Karpas-422 (cell line): ENCODE measurements around the gene RABGGTA. TPM values are rescaled to one million over a fixed set of nuclear protein-coding genes. Genes with fewer than 3 reads are reported as not detected.
A peak's percentile ranks its signal among the peaks of the same experiment; 100 is the strongest.

Experiments used
- DNase-seq: peaks from one replicate; pipeline ENCODE4 v3.0.0-alpha.2; 2015
- H2AFZ ChIP-seq: fragments of 200-600 bp; sonication (generic); 2 replicates; pipeline ENCODE4 v1.6.1; 2014; ENCODE audit warnings: antibody characterized with exemption, low read length, mixed read lengths
- H3K27ac ChIP-seq: fragments of 200-600 bp; sonication (generic); 2 replicates; pipeline ENCODE4 v1.5.1; 2014; ENCODE audit warnings: mild to moderate bottlenecking, low read length, moderate library complexity
- H3K27me3 ChIP-seq: fragments of 200-600 bp; sonication (generic); 2 replicates; pipeline ENCODE4 v1.6.1; 2014; ENCODE audit warnings: low read length, mixed read lengths
- H3K36me3 ChIP-seq: fragments of 200-600 bp; sonication (generic); 2 replicates; pipeline ENCODE4 v1.6.1; 2014; ENCODE audit warnings: low read length, mixed read lengths; ENCODE audit not compliant: insufficient read depth
- H3K4me1 ChIP-seq: fragments of 200-600 bp; sonication (generic); 2 replicates; pipeline ENCODE4 v1.6.1; 2014; ENCODE audit warnings: mild to moderate bottlenecking, low read length, mixed read lengths
- H3K4me2 ChIP-seq: fragments of 200-600 bp; sonication (generic); 2 replicates; pipeline ENCODE4 v1.6.1; 2014; ENCODE audit warnings: low read length, low read depth, mild to moderate bottlenecking; ENCODE audit not compliant: poor library complexity, severe bottlenecking
- H3K4me3 ChIP-seq: fragments of 200-600 bp; sonication (generic); 2 replicates; pipeline ENCODE4 v1.5.1; 2014; ENCODE audit warnings: mild to moderate bottlenecking, antibody characterized with exemption, low read length, mixed read lengths
- H3K79me2 ChIP-seq: fragments of 200-600 bp; sonication (generic); 2 replicates; pipeline ENCODE4 v1.6.1; 2014; ENCODE audit warnings: mild to moderate bottlenecking, low read length, mixed read lengths
- H3K9ac ChIP-seq: fragments of 200-600 bp; sonication (generic); 2 replicates; pipeline ENCODE4 v1.6.0; 2014; ENCODE audit warnings: low read length
- H3K9me2 ChIP-seq: fragments of 200-600 bp; sonication (generic), shearing (Covaris generic); replicated peaks from 2 replicates; pipeline ENCODE4 v1.6.0; 2014; ENCODE audit warnings: mild to moderate bottlenecking, low read length, moderate library complexity; ENCODE audit not compliant: insufficient read depth
- H3K9me3 ChIP-seq: fragments of 300-700, 200-600 bp; sonication (generic); 2 replicates; pipeline ENCODE4 v1.6.1; 2014; ENCODE audit warnings: low read length, mixed read lengths
- H4K20me1 ChIP-seq: fragments of 200-600 bp; sonication (generic); 2 replicates; pipeline ENCODE4 v1.6.1; 2014; ENCODE audit warnings: mild to moderate bottlenecking, antibody characterized with exemption, low read length, low read depth; ENCODE audit not compliant: insufficient read depth
- total RNA-seq: library from RNA; depleted of rRNA; stranded (reverse); fragments of >200 nt; shearing (Covaris generic); gene quantifications from 2 replicates; pipeline ENCODE4 v1.2.3, GENCODE V29; 2014; ENCODE audit warnings: low replicate concordance

RABGGTA gene
- total RNA-seq, 1 experiment from 2014 or later = 45.1 TPM

- Histone ChIP-seq H3K9me3 (no peaks in the 10 kb centered on the region), H3K4me3 (peak overlapping the region; percentile 87), H3K9ac (peak overlapping the region; percentile 82), H3K4me2 (peak overlapping the region; percentile 81), H3K27ac (peak overlapping the region; percentile 73; the same call in 1 of the 2 replicates), H3K36me3 (peaks cover 47% of the 10 kb centered on the region), H3K27me3 (no peaks in the 10 kb centered on the region), H3K4me1 (peaks cover 33% of the 10 kb centered on the region), H3K9me2 (no peaks in the 10 kb centered on the region), H2AFZ (no peak overlapping the region), H4K20me1 (peaks cover 3% of the 10 kb centered on the region; the same call in 1 of the 2 replicates), H3K79me2 (peaks cover 59% of the 10 kb centered on the region)
- DNase-seq = peak; percentile 59
Observed at GRCh38 chr14:24234095-24235005, 37.0 kb downstream of the RABGGTA start.

GRCh38 chr14:24233538-24233866 is 37.9 kb downstream of the RABGGTA start:
- H3K9me3 ChIP-seq = no peaks in the 10 kb centered on the region

GRCh38 chr14:24232645-24233537 is 38.5 kb downstream of the RABGGTA start, which contains the start of gene GMPR2:
Gene GMPR2, plus strand, starts transcription at chr14:24232929. Its CDS starts 325 bp downstream, at chr14:24233254.
- Histone ChIP-seq H3K27me3 (no peaks in the 10 kb centered on the region), H3K9me2 (no peaks in the 10 kb centered on the region), H3K36me3 (peaks cover 34% of the 10 kb centered on the region; the same call in 1 of the 2 replicates), H2AFZ (peak within 1 kb of the TSS; percentile 84), H3K9me3 (no peaks in the 10 kb centered on the region), H3K4me3 (peak within 1 kb of the TSS; percentile 87), H3K4me2 (peak within 1 kb of the TSS; percentile 81), H3K79me2 (peaks cover 74% of the 10 kb centered on the region), H3K27ac (peak within 1 kb of the TSS; percentile 73), H4K20me1 (peaks cover 3% of the 10 kb centered on the region; the same call in 1 of the 2 replicates), H3K9ac (peak within 1 kb of the TSS; percentile 82), H3K4me1 (peaks cover 33% of the 10 kb centered on the region)
- DNase-seq = peak; percentile 76

More at GRCh38 chr14:24233538-24233866, 37.9 kb downstream of the RABGGTA start:
- Histone ChIP-seq H4K20me1 (peaks cover 3% of the 10 kb centered on the region; the same call in 1 of the 2 replicates), H3K9ac (peak overlapping the region; percentile 82), H3K27ac (peak overlapping the region; percentile 73; the same call in 1 of the 2 replicates), H3K4me2 (peak overlapping the region; percentile 81), H3K27me3 (no peaks in the 10 kb centered on the region), H3K4me3 (peak overlapping the region; percentile 87), H2AFZ (no peak overlapping the region), H3K9me2 (no peaks in the 10 kb centered on the region), H3K4me1 (peaks cover 33% of the 10 kb centered on the region), H3K36me3 (peaks cover 40% of the 10 kb centered on the region; the same call in 1 of the 2 replicates), H3K79me2 (peaks cover 67% of the 10 kb centered on the region)
- peak; percentile 64 for DNase-seq

- Histone ChIP-seq H3K27me3 (no peaks in the 10 kb centered on the region), H3K27ac (peak within 1 kb of the TSS; percentile 73), H3K9me2 (no peaks in the 10 kb centered on the region), H3K9ac (peak within 1 kb of the TSS; percentile 82), H3K4me2 (peak within 1 kb of the TSS; percentile 81), H3K4me3 (peak within 1 kb of the TSS; percentile 87), H3K4me1 (peaks cover 33% of the 10 kb centered on the region), H3K79me2 (peaks cover 81% of the 10 kb centered on the region), H2AFZ (peak within 1 kb of the TSS; percentile 84), H3K9me3 (no peaks in the 10 kb centered on the region), H4K20me1 (peaks cover 3% of the 10 kb centered on the region; the same call in 1 of the 2 replicates), H3K36me3 (peaks cover 30% of the 10 kb centered on the region; the same call in 1 of the 2 replicates)
- DNase-seq = peak; percentile 97
Observed at GRCh38 chr14:24232121-24232644, 39.2 kb downstream of the RABGGTA start, which contains the start of gene NEDD8. Gene NEDD8, minus strand, starts transcription at chr14:24232367. Its CDS starts 100 bp downstream, at chr14:24232267.

- peak; percentile 70 for DNase-seq
- Histone ChIP-seq H3K9me3 (no peaks in the 10 kb centered on the region), H3K27me3 (no peaks in the 10 kb centered on the region), H3K79me2 (peaks cover 88% of the 10 kb centered on the region), H3K27ac (peak overlapping the region; percentile 73; the same call in 1 of the 2 replicates), H2AFZ (peak overlapping the region; percentile 84; the same call in 1 of the 2 replicates), H3K4me1 (peaks cover 33% of the 10 kb centered on the region), H3K4me2 (peak overlapping the region; percentile 81), H3K4me3 (peak overlapping the region; percentile 87), H3K36me3 (peaks cover 26% of the 10 kb centered on the region; the same call in 1 of the 2 replicates), H3K9me2 (no peaks in the 10 kb centered on the region), H4K20me1 (peaks cover 3% of the 10 kb centered on the region; the same call in 1 of the 2 replicates), H3K9ac (peak overlapping the region; percentile 82)
Observed at GRCh38 chr14:24231263-24232120, 39.9 kb downstream of the RABGGTA start.

- Histone ChIP-seq H3K9me3 (no peaks in the 10 kb centered on the region), H3K4me3 (no peak overlapping the region), H2AFZ (no peak overlapping the region), H3K4me1 (peaks cover 16% of the 10 kb centered on the region), H4K20me1 (peaks cover 3% of the 10 kb centered on the region; the same call in 1 of the 2 replicates), H3K36me3 (peaks cover 7% of the 10 kb centered on the region; the same call in 1 of the 2 replicates), H3K9ac (no peak overlapping the region), H3K27me3 (no peaks in the 10 kb centered on the region), H3K9me2 (no peaks in the 10 kb centered on the region), H3K79me2 (peaks cover 91% of the 10 kb centered on the region), H3K27ac (no peak overlapping the region), H3K4me2 (no peak overlapping the region)
- DNase-seq = no peak
Observed at GRCh38 chr14:24228902-24229301, 42.5 kb downstream of the RABGGTA start.

GRCh38 chr14:24226473-24226872 is 44.9 kb downstream of the RABGGTA start:
- no peaks in the 10 kb centered on the region for H3K9me3 ChIP-seq
- peaks cover under 1% of the 10 kb centered on the region; the same call in 1 of the 2 replicates for H4K20me1 ChIP-seq
- H3K27me3 ChIP-seq = no peaks in the 10 kb centered on the region
- H3K9me2 ChIP-seq = no peaks in the 10 kb centered on the region
- H3K27ac ChIP-seq = no peak overlapping the region
- H3K9ac ChIP-seq = no peak overlapping the region
- no peak overlapping the region for H3K4me3 ChIP-seq
- H3K4me1 ChIP-seq = peaks cover 8% of the 10 kb centered on the region
- no peak overlapping the region for H2AFZ ChIP-seq
- no peak overlapping the region for H3K4me2 ChIP-seq
- DNase-seq = no peak
- peaks cover 7% of the 10 kb centered on the region; the same call in 1 of the 2 replicates for H3K36me3 ChIP-seq
- peaks cover 94% of the 10 kb centered on the region for H3K79me2 ChIP-seq
